Common myeloid progenitor, CD34-positive (primary cell): ENCODE measurements around the gene CNTN6.

Experiments used
- CTCF ChIA-PET: fragments of 350-600 bp; sonication (Branson Sonifier 250); formaldehyde crosslinking; loops from one replicate; lab custom pipeline; 2021; ENCODE audit warnings: antibody characterized with exemption; lab: Charles Lee
- POLR2A ChIA-PET: fragments of 350-600 bp; sonication (Branson Sonifier 250); formaldehyde crosslinking; loops from one replicate; lab custom pipeline; 2021; ENCODE audit warnings: antibody characterized with exemption; lab: Charles Lee
- DNase-seq, 3 donors: peaks; one replicate each; pipeline versions ENCODE4 v3.0.0 to v3.0.0-alpha.2; 2013
- H3K27ac ChIP-seq, 2 experiments: 1 replicate in 1 of 2; 2 replicates in 1 of 2; pipeline ENCODE4 v1.7.0; 2013; ENCODE audit warnings: inconsistent platforms in 2 of 2, low read length in 2 of 2, mild to moderate bottlenecking in 2 of 2, low read depth in 1 of 2, moderate library complexity in 1 of 2; ENCODE audit not compliant: severe bottlenecking in 2 of 2, insufficient read depth in 1 of 2, poor library complexity in 1 of 2
- H3K27me3 ChIP-seq, 5 experiments: replicated peaks in 2 of 5; 1 replicate in 3 of 5; 2 replicates in 2 of 5; pipeline versions ENCODE4 v1.6.1 to v1.7.0; 2013; ENCODE audit warnings: low read length in 4 of 5, mild to moderate bottlenecking in 2 of 5, moderate library complexity in 2 of 5, inconsistent platforms in 1 of 5; ENCODE audit not compliant: insufficient read depth in 5 of 5, control insufficient read depth in 4 of 5
- H3K36me3 ChIP-seq, 4 experiments: 1 replicate in 2 of 4; 2 replicates in 2 of 4; pipeline versions ENCODE4 v1.6.1 to v1.7.0; 2013; ENCODE audit warnings: low read length in 3 of 4, control low read depth in 1 of 4, mild to moderate bottlenecking in 1 of 4; ENCODE audit not compliant: control insufficient read depth in 4 of 4, insufficient read depth in 4 of 4
- H3K4me1 ChIP-seq, 4 experiments: 1 replicate in 3 of 4; 2 replicates in 1 of 4; pipeline versions ENCODE4 v1.6.1 to v1.7.1; 2013; ENCODE audit warnings: low read length in 3 of 4, mild to moderate bottlenecking in 3 of 4, control low read depth in 1 of 4, inconsistent platforms in 1 of 4, moderate library complexity in 1 of 4; ENCODE audit not compliant: control insufficient read depth in 4 of 4, insufficient read depth in 4 of 4; ENCODE audit errors: control extremely low read depth in 1 of 4
- H3K4me3 ChIP-seq, 7 experiments: 1 replicate in 4 of 7; 2 replicates in 3 of 7; pipeline versions ENCODE4 v1.5.1 to v1.7.0; 2013; ENCODE audit warnings: mild to moderate bottlenecking in 7 of 7, low read length in 6 of 7, moderate library complexity in 6 of 7, inconsistent platforms in 2 of 7, low read depth in 2 of 7, control low read depth in 1 of 7; ENCODE audit not compliant: insufficient read depth in 4 of 7, control insufficient read depth in 1 of 7; ENCODE audit errors: extremely low read depth in 1 of 7
- H3K9me3 ChIP-seq, 5 experiments: 1 replicate in 4 of 5; 2 replicates in 1 of 5; pipeline versions ENCODE4 v1.6.1 to v1.7.1; 2013; ENCODE audit warnings: low read length in 4 of 5, mild to moderate bottlenecking in 2 of 5, inconsistent platforms in 1 of 5, low read depth in 1 of 5, moderate library complexity in 1 of 5; ENCODE audit not compliant: control insufficient read depth in 4 of 5, insufficient read depth in 2 of 5; ENCODE audit errors: control extremely low read depth in 1 of 5
- WGBS: methylation state at CpG from one replicate; pipeline ENCODE4 v1.1.5; 2013; ENCODE audit not compliant: insufficient coverage; 5-methylcytosine and 5-hydroxymethylcytosine counted together

The CNTN6 gene

DNA sequence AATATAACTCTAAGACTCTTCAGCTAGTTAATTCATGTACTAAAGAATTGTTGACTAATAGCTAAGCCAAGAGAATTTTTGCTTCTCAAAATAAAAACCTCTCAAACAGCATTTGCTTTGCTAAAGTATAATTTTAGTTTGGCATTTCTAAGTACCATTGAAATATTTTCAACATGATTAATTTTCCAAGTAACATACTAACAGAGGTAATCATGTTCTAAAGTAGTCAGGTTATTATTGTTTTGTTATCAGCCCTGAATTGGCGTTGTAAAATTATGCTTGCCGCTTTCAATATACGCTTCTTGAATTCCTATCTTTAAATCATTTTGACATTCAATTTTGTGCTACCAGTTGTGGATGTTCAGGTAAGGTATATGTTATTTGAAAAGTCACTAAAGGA, 134.3 kb downstream of the CNTN6 start:
- ChIA-PET CTCF (no interaction called here), POLR2A (no interaction called here)
- H3K36me3 ChIP-seq = no peaks in the 10 kb centered on the region
- H3K4me1 ChIP-seq = no peaks in the 10 kb centered on the region
- H3K27ac ChIP-seq = no peak overlapping the region
- no peaks in the 10 kb centered on the region for H3K27me3 ChIP-seq
- DNase-seq = no peak
- no peak overlapping the region for H3K4me3 ChIP-seq
- H3K9me3 ChIP-seq = peaks cover 0 to 4% (median 0%) of the 10 kb centered on the region in 5 experiments
- WGBS = no CpG with 5 or more reads among the region's 3 CpGs

DNA sequence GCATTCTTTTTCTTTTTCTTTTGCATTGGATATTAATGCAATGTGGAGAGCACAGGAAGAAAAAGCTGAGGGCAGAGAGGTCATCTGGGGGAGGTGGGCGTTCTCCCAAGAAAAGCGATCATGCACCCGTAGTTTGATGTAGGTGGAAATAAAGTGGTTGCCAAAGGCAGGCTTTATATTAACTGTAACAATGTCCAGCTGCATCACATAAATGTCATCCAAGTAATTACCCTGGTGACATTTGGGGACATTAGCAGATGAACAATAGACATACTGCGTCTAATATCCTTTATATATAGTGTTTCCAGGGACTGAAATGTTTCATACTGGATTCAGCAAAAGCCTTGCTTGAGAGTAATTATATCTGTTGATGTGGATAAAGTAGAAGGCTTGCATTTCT, 135.5 kb downstream of the CNTN6 start:
- Histone ChIP-seq H3K27ac (no peak overlapping the region), H3K4me3 (no peak overlapping the region), H3K36me3 (no peaks in the 10 kb centered on the region), H3K27me3 (no peaks in the 10 kb centered on the region), H3K9me3 (peaks cover 0 to 4% (median 0%) of the 10 kb centered on the region in 5 experiments), H3K4me1 (no peaks in the 10 kb centered on the region)
- CTCF ChIA-PET = no interaction called here
- WGBS = no CpG with 5 or more reads among the region's 4 CpGs
- POLR2A ChIA-PET = no interaction called here
- no peak for DNase-seq

DNA sequence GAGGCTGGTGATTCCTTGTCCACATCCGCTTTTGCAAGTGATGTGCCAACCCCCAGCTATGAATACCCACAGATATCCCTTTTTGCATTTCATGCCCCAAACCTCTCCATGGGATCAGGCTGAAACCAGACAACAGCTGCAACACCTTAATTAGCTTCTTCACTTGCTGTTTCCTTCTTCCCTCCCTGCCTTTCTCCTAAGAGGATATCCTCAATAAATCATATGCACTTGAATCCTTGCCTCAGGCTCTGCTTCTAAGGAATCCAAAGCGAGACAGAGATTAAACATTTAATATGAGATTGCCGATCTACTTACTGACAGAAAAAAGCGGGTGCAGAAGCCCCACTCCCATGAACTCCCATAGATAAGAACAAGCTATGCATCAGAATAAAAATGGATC, 138.1 kb downstream of the CNTN6 start:
- ChIA-PET POLR2A (no interaction called here), CTCF (no interaction called here)
- WGBS = 96% methylated on average over 4 of the region's 4 CpGs
- Histone ChIP-seq H3K36me3 (no peaks in the 10 kb centered on the region), H3K4me1 (no peaks in the 10 kb centered on the region), H3K9me3 (peaks cover 0 to 4% (median 0%) of the 10 kb centered on the region in 5 experiments), H3K27me3 (no peaks in the 10 kb centered on the region), H3K27ac (no peak overlapping the region), H3K4me3 (no peak overlapping the region)
- DNase-seq = no peak

DNA sequence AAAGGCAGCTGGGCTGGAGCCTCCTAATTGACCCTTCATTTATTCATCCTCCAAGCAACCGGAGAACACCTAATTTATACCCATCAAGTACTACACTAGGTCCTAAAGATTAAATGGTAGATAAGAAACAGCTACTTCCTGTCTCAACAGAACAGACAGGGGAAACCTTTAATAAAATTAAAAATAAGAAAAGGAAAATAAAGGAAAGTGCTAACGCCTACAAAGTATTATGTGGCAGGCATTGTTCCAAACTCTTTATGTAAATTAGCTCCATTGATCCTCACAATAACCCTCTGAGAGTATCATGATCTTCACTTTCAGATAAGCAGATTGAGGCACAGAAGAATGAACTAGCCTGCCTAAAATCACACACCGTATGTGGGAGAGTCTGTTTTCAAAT, 139.5 kb downstream of the CNTN6 start:
- CTCF ChIA-PET = interaction anchor here (1.2 kb wide), 1 partner anchor 10 kb away, joined by 3 read pairs; no protein-coding TSS in a partner anchor
- POLR2A ChIA-PET = no interaction called here
- Histone ChIP-seq H3K27me3 (no peaks in the 10 kb centered on the region), H3K36me3 (no peaks in the 10 kb centered on the region), H3K9me3 (peaks cover 0 to 4% (median 0%) of the 10 kb centered on the region in 5 experiments), H3K4me1 (no peaks in the 10 kb centered on the region), H3K4me3 (no peak overlapping the region), H3K27ac (no peak overlapping the region)
- DNase-seq = peak in 1 of 3 donors; percentile 2
- no CpG with 5 or more reads among the region's 3 CpGs for WGBS

DNA sequence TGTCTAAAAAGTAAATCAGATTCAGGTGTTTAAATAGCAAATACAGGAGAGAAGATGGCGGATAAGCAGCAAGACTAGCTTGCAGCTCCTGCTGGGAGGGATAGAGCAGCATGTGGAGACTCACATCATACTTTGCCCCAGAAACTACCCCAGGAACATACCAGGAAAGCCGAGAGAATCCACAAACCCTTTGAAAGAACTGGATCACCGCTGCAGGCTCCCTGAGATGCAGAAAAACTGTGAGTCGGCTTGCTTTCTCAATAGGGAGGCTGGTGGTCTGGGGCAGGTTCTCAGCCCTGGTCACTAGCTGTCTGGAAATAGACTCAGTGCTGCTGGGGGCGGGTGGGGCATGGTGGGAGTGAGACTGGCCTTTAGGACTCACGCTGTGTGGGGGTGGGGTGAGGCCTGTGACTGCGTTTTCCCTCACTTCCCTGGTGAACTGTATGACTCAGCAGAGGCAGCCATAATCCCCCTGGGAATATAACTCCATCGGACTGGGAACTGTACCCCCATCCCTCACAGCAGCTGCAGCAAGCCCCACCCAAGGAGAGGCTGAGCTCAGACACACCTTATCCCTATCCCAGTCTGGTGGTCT, 142.8 kb downstream of the CNTN6 start:
- POLR2A ChIA-PET = no interaction called here
- WGBS = 74% methylated on average over 4 of the region's 8 CpGs
- H3K4me3 ChIP-seq = no peak overlapping the region
- no peaks in the 10 kb centered on the region for H3K4me1 ChIP-seq
- H3K27ac ChIP-seq = no peak overlapping the region
- H3K36me3 ChIP-seq = no peaks in the 10 kb centered on the region
- DNase-seq = no peak
- peaks cover 0 to 4% (median 0%) of the 10 kb centered on the region in 5 experiments for H3K9me3 ChIP-seq
- CTCF ChIA-PET = no interaction called here
- H3K27me3 ChIP-seq = no peaks in the 10 kb centered on the region

DNA sequence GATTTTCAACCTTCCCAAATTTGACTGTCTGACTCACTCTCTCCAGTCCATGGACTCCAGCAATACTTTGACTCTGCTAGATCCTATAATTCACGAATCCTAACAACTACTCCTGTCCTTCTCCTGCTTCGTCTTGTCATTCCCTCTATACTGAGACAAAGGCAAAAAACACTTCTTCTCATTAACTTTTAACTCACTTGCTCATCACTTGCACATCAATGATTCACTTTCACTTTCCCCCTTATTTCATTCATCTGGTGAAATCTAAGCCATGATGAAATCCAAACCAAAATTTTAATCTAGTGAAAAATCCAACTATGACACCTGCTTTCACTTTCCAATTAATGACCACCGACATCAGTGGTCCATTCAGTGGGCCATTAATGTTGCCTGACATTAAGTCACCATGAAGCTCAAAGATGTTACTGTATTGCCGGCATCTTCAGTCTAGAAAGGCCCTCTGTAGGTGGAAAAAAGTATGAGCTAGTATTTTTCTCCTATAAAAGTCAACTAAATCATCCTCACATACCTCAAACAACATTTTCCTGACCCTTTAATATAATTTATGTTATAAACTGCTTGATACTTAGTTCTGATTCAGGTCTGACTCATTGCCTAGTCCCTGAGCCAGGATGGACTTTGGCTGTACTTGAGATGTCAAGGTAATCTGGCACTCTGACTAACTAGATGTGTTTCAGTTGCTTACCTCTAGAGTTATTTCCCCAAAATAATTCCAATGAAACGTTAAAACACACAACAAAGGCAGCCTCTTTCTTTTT, 158.6 kb downstream of the CNTN6 start:
- CTCF ChIA-PET = interaction anchor here (0.6 to 0.8 kb wide), 2 partner anchors 9 to 172 kb away, joined by 3 read pairs; no protein-coding TSS in a partner anchor
- Histone ChIP-seq H3K4me3 (no peak overlapping the region), H3K27ac (no peak overlapping the region), H3K9me3 (no peaks in the 10 kb centered on the region), H3K27me3 (no peaks in the 10 kb centered on the region), H3K36me3 (no peaks in the 10 kb centered on the region), H3K4me1 (no peaks in the 10 kb centered on the region)
- DNase-seq = peak in 2 of 3 donors; percentile 1 to 6
- WGBS = 92% methylated on average over 4 of the region's 5 CpGs
- POLR2A ChIA-PET = no interaction called here

DNA sequence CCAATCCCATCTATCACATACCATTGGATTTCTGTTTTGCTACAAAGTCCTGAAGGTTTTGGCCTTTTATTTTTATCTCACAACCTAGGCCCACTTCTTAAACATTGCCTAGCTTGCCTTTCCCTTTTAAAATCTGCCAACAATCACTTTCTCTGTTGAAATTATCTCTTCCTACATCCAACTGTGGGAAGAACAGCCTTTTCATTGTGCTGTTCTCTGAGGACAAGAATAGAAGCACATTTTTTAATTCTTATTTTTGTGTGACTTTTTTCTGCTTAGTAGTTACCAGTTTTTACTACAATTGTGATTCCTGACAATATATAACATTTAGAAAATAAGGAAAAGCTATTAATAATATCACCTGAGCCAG, 159.2 kb downstream of the CNTN6 start:
- no peaks in the 10 kb centered on the region for H3K9me3 ChIP-seq
- H3K4me3 ChIP-seq = no peak overlapping the region
- no peak overlapping the region for H3K27ac ChIP-seq
- no peaks in the 10 kb centered on the region for H3K4me1 ChIP-seq
- DNase-seq = no peak
- H3K36me3 ChIP-seq = no peaks in the 10 kb centered on the region
- ChIA-PET POLR2A (no interaction called here), CTCF (interaction anchor here (0.6 to 0.8 kb wide), 2 partner anchors 9 to 173 kb away, joined by 3 read pairs; no protein-coding TSS in a partner anchor)
- H3K27me3 ChIP-seq = no peaks in the 10 kb centered on the region
